IgD-negative memory B cell (primary cell): ENCODE measurements around the gene SYT1. TPM values are rescaled to one million over a fixed set of nuclear protein-coding genes. Genes with fewer than 3 reads are reported as not detected.

Source experiments
- H3K27ac Mint-ChIP-seq, 3 donors: one replicate each; pipeline ENCODE4 v1.8.0; 2020 to 2022; ENCODE audit warnings: mild to moderate bottlenecking in 3 of 3, mixed read lengths in 3 of 3, moderate library complexity in 1 of 3
- H3K27me3 Mint-ChIP-seq: one replicate; pipeline ENCODE4 v1.8.0; 2021; ENCODE audit warnings: mixed read lengths
- H3K36me3 Mint-ChIP-seq: one replicate; pipeline ENCODE4 v1.8.0; 2020; ENCODE audit warnings: mild to moderate bottlenecking, mixed read lengths
- H3K4me1 Mint-ChIP-seq, 3 donors: one replicate each; pipeline ENCODE4 v1.8.0; 2020 to 2022; ENCODE audit warnings: mixed read lengths in 3 of 3, mild to moderate bottlenecking in 1 of 3
- H3K4me3 Mint-ChIP-seq, 4 donors: one replicate each; pipeline ENCODE4 v1.8.0; 2020 to 2022; ENCODE audit warnings: mild to moderate bottlenecking in 4 of 4, mixed read lengths in 4 of 4, moderate library complexity in 3 of 4
- H3K9me3 Mint-ChIP-seq, 3 donors: one replicate each; pipeline ENCODE4 v1.8.0; 2020 to 2021; ENCODE audit warnings: mixed read lengths in 3 of 3, mild to moderate bottlenecking in 1 of 3
- polyA plus RNA-seq: library from polyadenylated mRNA; unstranded; fragments of 300-500 nt; fragmentation: Illumina TruSeq; gene quantifications from one replicate; pipeline ENCODE4 v1.2.3, GENCODE V29; 2021

Gene SYT1
- polyA plus RNA-seq, 1 donor from 2014 or later: 1.6 TPM

- Mint-ChIP-seq H3K4me1 (no peaks in the 10 kb centered on the region), H3K4me3 (no peak overlapping the region), H3K27ac (no peak overlapping the region), H3K27me3 (no peaks in the 10 kb centered on the region), H3K36me3 (no peaks in the 10 kb centered on the region), H3K9me3 (peaks cover 0 to 7% (median 1%) of the 10 kb centered on the region in 3 donors)
These were observed 387.9 kb downstream of the SYT1 start for GRCh38 chr12:79252358-79253075.

GRCh38 chr12:79255288-79255687, 390.7 kb downstream of the SYT1 start:
- Mint-ChIP-seq H3K27ac (no peak overlapping the region), H3K9me3 (peaks cover 0 to 2% (median 0%) of the 10 kb centered on the region in 3 donors), H3K4me1 (no peaks in the 10 kb centered on the region), H3K36me3 (no peaks in the 10 kb centered on the region), H3K27me3 (no peaks in the 10 kb centered on the region), H3K4me3 (no peak overlapping the region)

DNA sequence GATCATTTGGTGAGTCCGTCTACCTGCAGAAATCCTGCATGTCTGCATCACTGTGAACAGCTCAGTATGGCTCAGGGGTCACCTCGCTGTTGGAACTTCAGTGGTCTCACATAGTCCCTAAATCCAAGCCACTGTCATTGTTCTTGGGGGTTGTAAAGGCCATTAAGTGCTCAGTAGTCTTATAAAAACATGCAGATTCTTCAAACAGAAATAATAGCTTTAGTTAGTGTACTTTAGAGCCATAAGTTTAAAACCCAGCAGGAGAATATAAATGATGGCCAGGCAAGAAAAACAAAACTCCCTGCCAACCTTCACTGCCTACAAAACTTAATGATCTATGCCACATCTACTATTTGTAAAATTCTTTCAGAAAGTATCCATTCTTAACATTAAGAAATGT, 396.3 kb downstream of the SYT1 start:
- Mint-ChIP-seq H3K4me1 (no peaks in the 10 kb centered on the region), H3K27me3 (no peaks in the 10 kb centered on the region), H3K4me3 (no peak overlapping the region), H3K27ac (peak overlapping the region in 1 of 3 donors; percentile 21), H3K36me3 (no peaks in the 10 kb centered on the region), H3K9me3 (no peaks in the 10 kb centered on the region)

GRCh38 chr12:79262938-79263337, 398.4 kb downstream of the SYT1 start:
- no peak overlapping the region for H3K27ac Mint-ChIP-seq
- no peak overlapping the region for H3K4me3 Mint-ChIP-seq
- no peaks in the 10 kb centered on the region for H3K27me3 Mint-ChIP-seq
- H3K36me3 Mint-ChIP-seq: no peaks in the 10 kb centered on the region
- H3K9me3 Mint-ChIP-seq: no peaks in the 10 kb centered on the region
- H3K4me1 Mint-ChIP-seq: no peaks in the 10 kb centered on the region

GRCh38 chr12:79266343-79267144, 402.0 kb downstream of the SYT1 start:
- Mint-ChIP-seq H3K9me3 (no peaks in the 10 kb centered on the region), H3K4me3 (no peak overlapping the region), H3K36me3 (no peaks in the 10 kb centered on the region), H3K27me3 (no peaks in the 10 kb centered on the region), H3K4me1 (no peaks in the 10 kb centered on the region), H3K27ac (peak overlapping the region in 1 of 3 donors; percentile 5)

- Mint-ChIP-seq H3K27ac (no peak overlapping the region), H3K4me3 (no peak overlapping the region), H3K9me3 (peaks cover 0 to 2% (median 0%) of the 10 kb centered on the region in 3 donors), H3K27me3 (no peaks in the 10 kb centered on the region), H3K36me3 (peaks cover 2% of the 10 kb centered on the region), H3K4me1 (no peaks in the 10 kb centered on the region)
These were observed 403.0 kb downstream of the SYT1 start for GRCh38 chr12:79267580-79267979.

- no peaks in the 10 kb centered on the region for H3K27me3 Mint-ChIP-seq
- H3K4me3 Mint-ChIP-seq: no peak overlapping the region
- peaks cover 0 to 1% (median 0%) of the 10 kb centered on the region in 3 donors for H3K4me1 Mint-ChIP-seq
- peaks cover 0 to 7% (median 5%) of the 10 kb centered on the region in 3 donors for H3K9me3 Mint-ChIP-seq
- H3K36me3 Mint-ChIP-seq: peaks cover 6% of the 10 kb centered on the region
- no peak overlapping the region for H3K27ac Mint-ChIP-seq
These were observed 410.0 kb downstream of the SYT1 start for GRCh38 chr12:79274501-79275064.

DNA sequence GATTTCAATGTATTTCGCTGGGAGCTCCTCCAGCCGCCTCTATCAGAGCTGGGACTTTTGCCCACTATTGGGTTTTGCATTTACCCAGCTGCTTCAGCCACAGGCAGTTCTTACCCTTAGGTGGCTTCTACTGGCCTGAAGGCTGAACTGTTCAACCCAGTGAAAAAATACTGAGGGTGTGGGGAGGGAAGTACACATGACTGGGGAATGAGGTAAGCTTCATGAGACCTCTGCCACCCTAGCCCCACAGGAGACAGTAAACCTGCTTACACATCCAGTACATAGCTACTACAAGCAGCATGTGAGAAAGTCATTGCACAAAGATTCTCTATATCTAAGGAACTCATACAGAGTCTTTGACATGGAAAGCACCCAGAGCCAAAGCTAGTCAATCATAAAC, 411.1 kb downstream of the SYT1 start:
- Mint-ChIP-seq H3K36me3 (peaks cover 6% of the 10 kb centered on the region), H3K27ac (no peak overlapping the region), H3K9me3 (peaks cover 0 to 7% (median 5%) of the 10 kb centered on the region in 3 donors), H3K27me3 (no peaks in the 10 kb centered on the region), H3K4me3 (no peak overlapping the region), H3K4me1 (peaks cover 0 to 1% (median 0%) of the 10 kb centered on the region in 3 donors)

GRCh38 chr12:79283364-79283763, 418.8 kb downstream of the SYT1 start:
- H3K36me3 Mint-ChIP-seq: no peaks in the 10 kb centered on the region
- no peak overlapping the region for H3K27ac Mint-ChIP-seq
- no peaks in the 10 kb centered on the region for H3K4me1 Mint-ChIP-seq
- peaks cover 0 to 2% (median 0%) of the 10 kb centered on the region in 3 donors for H3K9me3 Mint-ChIP-seq
- no peak overlapping the region for H3K4me3 Mint-ChIP-seq
- no peaks in the 10 kb centered on the region for H3K27me3 Mint-ChIP-seq

GRCh38 chr12:79288911-79289310, 424.3 kb downstream of the SYT1 start:
- Mint-ChIP-seq H3K4me1 (no peaks in the 10 kb centered on the region), H3K27me3 (no peaks in the 10 kb centered on the region), H3K36me3 (peaks cover 2% of the 10 kb centered on the region), H3K9me3 (no peaks in the 10 kb centered on the region), H3K4me3 (no peak overlapping the region), H3K27ac (no peak overlapping the region)

DNA sequence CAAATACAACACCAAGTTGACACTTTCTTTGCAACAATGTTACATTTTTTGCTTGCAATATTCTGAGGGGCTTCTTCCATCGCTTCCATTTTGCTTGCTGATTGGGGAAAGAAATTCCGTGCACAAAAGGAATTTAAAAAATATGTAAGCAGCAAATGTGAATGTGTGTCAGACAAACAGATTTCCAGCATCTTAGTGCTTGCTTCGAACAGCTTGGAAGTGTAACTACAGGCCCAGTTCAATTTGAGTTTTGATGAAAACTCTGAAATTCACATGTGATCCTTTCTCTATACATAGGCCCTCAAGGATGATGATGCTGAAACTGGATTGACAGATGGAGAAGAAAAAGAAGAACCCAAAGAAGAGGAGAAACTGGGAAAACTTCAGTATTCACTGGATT, 427.1 kb downstream of the SYT1 start:
- no peak overlapping the region for H3K27ac Mint-ChIP-seq
- no peaks in the 10 kb centered on the region for H3K9me3 Mint-ChIP-seq
- H3K36me3 Mint-ChIP-seq: peaks cover 2% of the 10 kb centered on the region
- H3K27me3 Mint-ChIP-seq: no peaks in the 10 kb centered on the region
- H3K4me1 Mint-ChIP-seq: no peaks in the 10 kb centered on the region
- no peak overlapping the region for H3K4me3 Mint-ChIP-seq

- Mint-ChIP-seq H3K4me1 (no peaks in the 10 kb centered on the region), H3K36me3 (peaks cover 2% of the 10 kb centered on the region), H3K4me3 (no peak overlapping the region), H3K27me3 (no peaks in the 10 kb centered on the region), H3K9me3 (no peaks in the 10 kb centered on the region), H3K27ac (no peak overlapping the region)
These were observed 430.0 kb downstream of the SYT1 start for GRCh38 chr12:79294590-79294989.

DNA sequence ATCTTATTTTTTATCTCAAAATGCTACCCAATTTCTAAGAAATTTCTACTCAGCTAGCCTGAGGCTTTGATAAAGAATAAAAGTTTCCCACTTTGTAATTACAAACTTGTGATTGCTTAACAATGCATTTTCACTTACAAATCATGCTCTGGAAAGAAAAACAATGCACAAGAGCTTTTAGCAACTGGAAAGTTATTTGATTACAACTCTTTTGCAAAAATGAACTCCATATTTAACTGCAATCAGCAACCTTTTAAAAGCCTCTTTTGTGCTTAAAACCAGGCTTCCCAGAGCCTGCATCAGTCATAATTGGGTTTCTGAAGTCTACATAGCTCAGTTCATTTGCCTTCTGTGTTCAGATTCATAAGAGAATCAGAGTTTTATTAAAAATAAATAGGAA, 431.0 kb downstream of the SYT1 start:
- Mint-ChIP-seq H3K27ac (no peak overlapping the region), H3K4me1 (no peaks in the 10 kb centered on the region), H3K4me3 (no peak overlapping the region), H3K36me3 (peaks cover 2% of the 10 kb centered on the region), H3K9me3 (no peaks in the 10 kb centered on the region), H3K27me3 (no peaks in the 10 kb centered on the region)

DNA sequence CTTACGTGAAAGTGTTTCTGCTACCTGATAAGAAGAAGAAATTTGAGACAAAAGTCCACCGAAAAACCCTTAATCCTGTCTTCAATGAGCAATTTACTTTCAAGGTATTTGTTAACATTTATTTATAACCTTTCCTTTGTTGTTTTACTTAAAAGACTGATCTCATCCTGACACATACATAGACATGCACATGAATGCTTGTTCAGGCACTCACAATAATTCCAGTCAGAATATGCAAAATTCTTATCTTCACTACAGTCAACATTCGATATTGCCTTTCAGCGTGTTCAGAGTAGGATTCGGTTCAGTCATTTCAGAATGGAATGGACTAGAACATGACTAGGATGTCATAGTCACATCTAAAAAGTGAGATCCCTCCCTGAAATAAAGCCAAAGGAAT, 431.6 kb downstream of the SYT1 start:
- peaks cover 2% of the 10 kb centered on the region for H3K36me3 Mint-ChIP-seq
- no peaks in the 10 kb centered on the region for H3K27me3 Mint-ChIP-seq
- H3K4me1 Mint-ChIP-seq: no peaks in the 10 kb centered on the region
- H3K9me3 Mint-ChIP-seq: no peaks in the 10 kb centered on the region
- no peak overlapping the region for H3K27ac Mint-ChIP-seq
- H3K4me3 Mint-ChIP-seq: no peak overlapping the region

DNA sequence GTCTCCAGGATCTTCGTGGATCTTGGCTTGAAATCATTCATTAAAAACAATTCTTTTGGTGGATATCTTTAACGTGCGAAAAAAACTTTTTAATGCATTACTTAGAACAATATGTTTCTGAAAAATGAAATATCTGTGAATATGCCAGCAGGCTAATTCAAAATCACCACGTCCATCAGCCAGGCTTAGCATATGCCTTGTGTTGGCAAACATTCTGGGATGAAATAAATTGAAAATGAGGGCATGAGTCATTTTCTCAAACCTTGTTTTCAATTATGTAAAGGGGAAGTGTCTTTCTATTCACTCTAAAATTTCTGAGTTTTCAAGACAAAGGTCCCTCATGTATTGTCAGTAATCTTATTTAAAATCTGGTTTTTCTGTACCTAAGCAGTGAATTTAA, 432.3 kb downstream of the SYT1 start:
- Mint-ChIP-seq H3K27me3 (no peaks in the 10 kb centered on the region), H3K4me1 (no peaks in the 10 kb centered on the region), H3K27ac (no peak overlapping the region), H3K9me3 (no peaks in the 10 kb centered on the region), H3K4me3 (no peak overlapping the region), H3K36me3 (peaks cover 2% of the 10 kb centered on the region)
